Measurements from ENCODE around the gene NOSTRIN. TPM values are rescaled to one million over a fixed set of nuclear protein-coding genes. Genes with fewer than 3 reads are reported as not detected.

Gene NOSTRIN
- total and polyA plus RNA-seq, 2 of the 8 experiments (the other 6 are each of a cell fraction or from before 2014, with no cell fraction given) = not detected

DNA sequence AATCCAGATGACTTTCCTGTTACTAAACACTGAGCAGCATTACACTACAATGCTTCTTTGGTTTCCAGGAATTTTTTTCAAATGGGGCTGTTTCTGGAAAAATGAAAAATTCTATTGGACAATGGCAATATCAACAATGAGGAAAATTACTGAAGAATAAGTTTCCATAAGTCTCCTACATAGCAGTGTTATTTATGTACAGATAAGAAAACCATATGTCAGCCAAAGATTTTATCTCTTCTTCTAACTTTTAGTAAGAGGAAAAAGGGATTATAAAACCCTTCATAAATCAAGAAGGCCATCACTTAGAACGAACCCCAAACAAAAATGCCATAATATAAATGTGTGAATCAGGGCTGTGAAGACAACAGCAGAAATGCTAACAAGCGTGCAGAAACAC lies 31.6 kb upstream of the NOSTRIN start:
- no peak for FAIRE-seq
- WGBS, 2 experiments (ENCODE audit: extremely low coverage in 1 of 2, insufficient coverage in 1 of 2, insufficient read length in 1 of 2, insufficient replicate concordance in 2 of 2, low coverage in 1 of 2, low lambda C conversion rate in 2 of 2, missing lambda C conversion rate in 1 of 2) = 98% methylated on average over 2 of the region's 2 CpGs; no CpG with 5 or more reads in 1 of the 2 experiments

More for the DNA sequence above, 31.6 kb upstream of the NOSTRIN start:
- H3K79me1 ChIP-seq (ENCODE audit: low read depth, low read length) = no peaks in the 10 kb centered on the region
- peaks cover 0 to 6% (median 3%) of the 10 kb centered on the region in 4 experiments; a peak in 6 of 8 replicates for H3K36me3 ChIP-seq (ENCODE audit: control insufficient read depth in 2 of 4, insufficient read depth in 4 of 4, low read length in 3 of 4)
- CTCF ChIA-PET (ENCODE audit: partially characterized antibody) = interaction anchor here (1.0 to 4.0 kb wide), 5 partner anchors 11 to 151 kb away, joined by 3 to 22 read pairs (median 4); no protein-coding TSS in a partner anchor
- H2BK15ac ChIP-seq (ENCODE audit: low read length) = no peak overlapping the region
- H2BK5ac ChIP-seq (ENCODE audit: low read depth, low read length) = no peak overlapping the region
- no peak overlapping the region for H2BK12ac ChIP-seq (ENCODE audit: low read depth, low read length)
- no peak overlapping the region for H2AK5ac ChIP-seq (ENCODE audit: low read depth, low read length)
- H3K23me2 ChIP-seq (ENCODE audit: low read depth, low read length) = no peaks in the 10 kb centered on the region
- no peaks in the 10 kb centered on the region for H3K9me3 ChIP-seq (ENCODE audit: insufficient read depth in 2 of 2, low read depth in 1 of 2, low read length in 1 of 2)
- H3K4ac ChIP-seq (replicated peaks; ENCODE audit: insufficient read length, low read depth, low read length) = no peak overlapping the region
- H3K56ac ChIP-seq (replicated peaks; ENCODE audit: insufficient read length, low read depth, low read length) = no peak overlapping the region
- no peak overlapping the region for H4K91ac ChIP-seq (replicated peaks; ENCODE audit: insufficient read length, low read length)
- no peaks in the 10 kb centered on the region for H3K4me1 ChIP-seq (replicated peaks in 1 of 4; ENCODE audit: control insufficient read depth in 3 of 4, insufficient read depth in 4 of 4, low read length in 3 of 4)
- no peaks in the 10 kb centered on the region for H3K27me3 ChIP-seq (replicated peaks in 1 of 4; ENCODE audit: control insufficient read depth in 3 of 4, extremely low read depth in 1 of 4, insufficient read depth in 3 of 4, low read length in 3 of 4)
- no peak overlapping the region for H2BK20ac ChIP-seq (ENCODE audit: low read length)
- H3K79me2 ChIP-seq (ENCODE audit: control insufficient read depth in 1 of 2, insufficient read depth in 2 of 2, low read length in 2 of 2) = no peaks in the 10 kb centered on the region
- H3K18ac ChIP-seq (ENCODE audit: extremely low read depth, low read length) = no peak overlapping the region
- no peak overlapping the region for H4K8ac ChIP-seq (ENCODE audit: extremely low read depth, insufficient read depth, low read length)
- H2BK120ac ChIP-seq (replicated peaks; ENCODE audit: low read depth, low read length) = no peak overlapping the region
- H3K27ac ChIP-seq (ENCODE audit: low read depth, low read length) = no peak overlapping the region
- H4K20me1 ChIP-seq (replicated peaks in 1 of 2; ENCODE audit: control insufficient read depth in 1 of 2, insufficient read depth in 2 of 2, low read length in 2 of 2) = no peaks in the 10 kb centered on the region
- POLR2A ChIA-PET (ENCODE audit: partially characterized antibody) = no interaction called here
- H2AFZ ChIP-seq (ENCODE audit: low read length) = no peak overlapping the region
- no peak for TF ChIP-seq RXRA (IDR thresholded peaks at IDR 0.05; ENCODE audit: insufficient read depth, low read depth, low read length)
- no peak for TF ChIP-seq NANOG (IDR thresholded peaks at IDR 0.05; ENCODE audit: insufficient read depth, low read depth, low read length, poor library complexity, severe bottlenecking)
- no peak for TF ChIP-seq SIX5 (IDR thresholded peaks at IDR 0.05; ENCODE audit: low read depth, low read length)
- no peak for TF ChIP-seq CREB1 (IDR thresholded peaks at IDR 0.05)
- TF ChIP-seq SUZ12 (IDR thresholded peaks at IDR 0.05; ENCODE audit: low read length) = no peak
- TF ChIP-seq KDM5A (IDR thresholded peaks at IDR 0.05; ENCODE audit: low read length) = no peak
- TF ChIP-seq ZNF274 (IDR thresholded peaks at IDR 0.05; ENCODE audit: borderline replicate concordance, extremely low read depth, low read length) = no peak
- no peak overlapping the region for H3K9ac ChIP-seq (replicated peaks in 1 of 4; ENCODE audit: extremely low read depth in 1 of 4, low read depth in 3 of 4, low read length in 3 of 4)
- H3K4me3 ChIP-seq (ENCODE audit: extremely low read depth in 1 of 4, insufficient read depth in 2 of 4, low read depth in 3 of 4, low read length in 4 of 4) = no peak overlapping the region
- DNase-seq (ENCODE audit: low read depth in 1 of 2, low spot score in 2 of 2) = no peak
- no peak overlapping the region for H4K5ac ChIP-seq (ENCODE audit: insufficient read length, low read depth, low read length)
- no peak overlapping the region for H3K4me2 ChIP-seq (ENCODE audit: insufficient read depth in 1 of 2, low read depth in 2 of 2, low read length in 2 of 2)
- H3K14ac ChIP-seq (ENCODE audit: insufficient read length) = no peak overlapping the region
- no peak overlapping the region for H3K23ac ChIP-seq (ENCODE audit: insufficient read length)

All from H1 (cell line).